LNCaP clone FGC (cell line): ENCODE measurements around the gene ARID3A.
"Not testable (repeated sequence)": the region's sequence is repeated elsewhere in the genome, so short reads cannot be mapped to it uniquely, and the experiment has no call there.

Experiments used
- DNase-seq: peaks from one replicate; pipeline ENCODE4 v3.0.0-alpha.2; 2011; ENCODE audit warnings: low read depth
- H3K4me3 ChIP-seq: 2 replicates; pipeline ENCODE4 v1.5.1; 2011; ENCODE audit warnings: mild to moderate bottlenecking, low read depth, low read length, control low read depth
- TF ChIP-seq, protein P1 (sequence below): IDR thresholded peaks from 2 replicates; pipeline ENCODE4 v1.5.1; 2012; ENCODE audit warnings: mild to moderate bottlenecking; ENCODE audit not compliant: control insufficient read depth, insufficient read depth; ENCODE audit errors: extremely low read depth

The ARID3A gene

DNA sequence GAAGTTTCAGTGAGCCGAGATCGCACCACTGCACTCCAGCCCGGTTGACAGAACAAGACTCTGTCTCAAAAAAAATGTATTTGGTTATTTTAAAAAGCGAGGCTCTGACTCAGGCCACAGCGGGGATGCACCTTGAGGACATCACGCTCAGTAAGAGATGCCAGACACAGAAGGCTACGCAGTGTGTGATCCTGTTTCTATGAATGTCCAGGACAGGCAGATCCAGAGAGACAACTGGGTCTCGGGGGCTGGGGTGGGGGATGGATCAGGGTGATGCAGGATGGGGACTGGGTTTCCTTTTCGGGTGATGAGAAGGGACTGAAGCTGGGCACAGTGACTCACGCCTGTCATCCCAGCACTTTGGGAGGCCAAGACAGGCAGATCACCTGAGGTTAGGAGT lies 38.2 kb upstream of the ARID3A start:
- DNase-seq: no peak
- H3K4me3 ChIP-seq: no peak overlapping the region
- TF ChIP-seq, protein P1, sequence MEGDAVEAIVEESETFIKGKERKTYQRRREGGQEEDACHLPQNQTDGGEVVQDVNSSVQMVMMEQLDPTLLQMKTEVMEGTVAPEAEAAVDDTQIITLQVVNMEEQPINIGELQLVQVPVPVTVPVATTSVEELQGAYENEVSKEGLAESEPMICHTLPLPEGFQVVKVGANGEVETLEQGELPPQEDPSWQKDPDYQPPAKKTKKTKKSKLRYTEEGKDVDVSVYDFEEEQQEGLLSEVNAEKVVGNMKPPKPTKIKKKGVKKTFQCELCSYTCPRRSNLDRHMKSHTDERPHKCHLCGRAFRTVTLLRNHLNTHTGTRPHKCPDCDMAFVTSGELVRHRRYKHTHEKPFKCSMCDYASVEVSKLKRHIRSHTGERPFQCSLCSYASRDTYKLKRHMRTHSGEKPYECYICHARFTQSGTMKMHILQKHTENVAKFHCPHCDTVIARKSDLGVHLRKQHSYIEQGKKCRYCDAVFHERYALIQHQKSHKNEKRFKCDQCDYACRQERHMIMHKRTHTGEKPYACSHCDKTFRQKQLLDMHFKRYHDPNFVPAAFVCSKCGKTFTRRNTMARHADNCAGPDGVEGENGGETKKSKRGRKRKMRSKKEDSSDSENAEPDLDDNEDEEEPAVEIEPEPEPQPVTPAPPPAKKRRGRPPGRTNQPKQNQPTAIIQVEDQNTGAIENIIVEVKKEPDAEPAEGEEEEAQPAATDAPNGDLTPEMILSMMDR: no peak

DNA sequence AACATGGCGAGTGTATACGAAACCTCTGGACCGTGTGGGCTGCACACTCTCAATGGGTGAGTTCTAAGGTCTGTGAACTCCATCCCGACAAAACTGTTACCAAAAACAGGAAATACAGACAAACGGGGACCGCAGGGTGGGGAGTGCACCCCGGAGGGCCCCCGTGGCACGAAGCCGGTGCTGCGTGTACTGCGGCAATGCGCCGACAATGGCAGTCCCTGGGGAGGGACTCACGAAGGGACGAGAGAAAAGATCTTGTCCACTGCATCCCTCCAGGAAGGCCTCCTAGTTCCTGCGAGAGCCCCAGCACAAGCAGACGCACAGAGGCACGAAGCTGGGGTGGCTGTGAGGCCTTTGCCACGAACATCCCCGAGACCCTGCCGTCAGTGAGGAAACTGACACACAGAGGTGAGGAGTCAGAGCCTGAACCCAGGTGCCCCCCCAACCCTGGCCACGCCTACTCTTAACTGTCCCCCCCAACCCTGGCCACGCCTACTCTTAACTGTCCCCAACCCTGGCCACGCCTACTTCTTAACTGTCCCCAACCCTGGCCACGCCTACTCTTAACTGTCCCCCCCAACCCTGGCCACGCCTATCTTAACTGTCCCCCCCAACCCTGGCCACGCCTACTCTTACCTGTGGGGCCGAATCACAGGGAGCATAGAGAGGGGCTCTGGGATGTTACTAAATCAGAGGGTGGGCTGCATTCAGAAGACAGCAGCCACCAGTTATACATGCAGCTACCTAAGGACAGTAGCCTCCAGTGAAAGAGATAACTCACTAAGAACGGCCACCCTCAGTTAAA lies 37.1 kb upstream of the ARID3A start:
- no peak for DNase-seq
- H3K4me3 ChIP-seq: no peak overlapping the region
- TF ChIP-seq, protein P1: no peak

DNA sequence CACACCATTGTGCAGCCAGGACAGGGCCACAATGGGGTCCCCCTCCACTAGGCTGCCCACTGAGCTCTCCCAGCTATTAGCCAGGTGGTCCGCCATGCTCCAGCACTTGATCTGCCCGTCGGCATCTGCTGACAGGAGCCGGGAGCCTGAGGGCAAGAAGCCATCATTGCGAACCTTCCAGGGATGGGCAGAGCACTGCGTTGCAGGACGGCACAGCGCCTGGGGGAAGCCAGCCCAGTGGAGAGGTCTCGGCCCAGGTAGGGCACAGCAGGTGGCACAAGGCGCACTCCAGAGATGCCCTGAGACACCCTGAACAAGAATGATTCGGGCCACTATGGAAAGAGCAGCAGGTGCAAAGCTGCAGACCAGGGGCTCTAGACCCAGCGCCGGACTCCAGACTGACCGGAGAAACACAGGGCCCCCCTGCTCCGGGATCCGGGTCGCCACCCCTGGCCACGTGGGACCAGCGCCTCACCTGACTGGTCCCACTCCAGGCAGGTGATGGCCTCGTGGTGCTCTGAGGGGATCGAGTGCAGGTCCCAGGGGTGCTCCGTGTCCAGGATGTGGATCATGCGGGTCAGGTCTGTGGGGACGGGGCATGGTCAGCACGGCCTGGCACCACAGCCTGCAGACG lies 36.1 kb upstream of the ARID3A start:
- DNase-seq: no peak
- TF ChIP-seq, protein P1: no peak

DNA sequence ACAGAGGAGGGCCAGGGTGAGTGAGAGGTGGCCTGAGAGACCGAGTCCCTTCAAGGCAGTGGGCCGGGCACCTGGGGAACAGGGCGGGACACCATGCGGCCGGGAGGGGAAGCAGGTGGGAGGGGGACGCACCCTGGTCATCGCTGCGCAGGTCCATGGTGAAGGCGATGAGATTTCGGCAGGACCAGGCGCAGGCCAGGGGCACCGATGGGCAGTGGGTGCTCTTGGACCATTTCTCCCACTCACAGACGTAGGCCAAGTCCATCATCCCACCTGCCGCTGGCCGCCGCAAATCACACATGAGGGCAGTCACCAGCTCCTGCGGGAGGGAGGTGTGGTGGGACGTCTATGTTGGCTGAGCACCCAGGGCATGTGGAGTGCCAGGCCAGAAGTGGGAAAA lies 35.0 kb upstream of the ARID3A start:
- H3K4me3 ChIP-seq: no peak overlapping the region
- TF ChIP-seq, protein P1: no peak
- DNase-seq: no peak

More for the DNA sequence above, 36.1 kb upstream of the ARID3A start:
- no peak overlapping the region for H3K4me3 ChIP-seq

DNA sequence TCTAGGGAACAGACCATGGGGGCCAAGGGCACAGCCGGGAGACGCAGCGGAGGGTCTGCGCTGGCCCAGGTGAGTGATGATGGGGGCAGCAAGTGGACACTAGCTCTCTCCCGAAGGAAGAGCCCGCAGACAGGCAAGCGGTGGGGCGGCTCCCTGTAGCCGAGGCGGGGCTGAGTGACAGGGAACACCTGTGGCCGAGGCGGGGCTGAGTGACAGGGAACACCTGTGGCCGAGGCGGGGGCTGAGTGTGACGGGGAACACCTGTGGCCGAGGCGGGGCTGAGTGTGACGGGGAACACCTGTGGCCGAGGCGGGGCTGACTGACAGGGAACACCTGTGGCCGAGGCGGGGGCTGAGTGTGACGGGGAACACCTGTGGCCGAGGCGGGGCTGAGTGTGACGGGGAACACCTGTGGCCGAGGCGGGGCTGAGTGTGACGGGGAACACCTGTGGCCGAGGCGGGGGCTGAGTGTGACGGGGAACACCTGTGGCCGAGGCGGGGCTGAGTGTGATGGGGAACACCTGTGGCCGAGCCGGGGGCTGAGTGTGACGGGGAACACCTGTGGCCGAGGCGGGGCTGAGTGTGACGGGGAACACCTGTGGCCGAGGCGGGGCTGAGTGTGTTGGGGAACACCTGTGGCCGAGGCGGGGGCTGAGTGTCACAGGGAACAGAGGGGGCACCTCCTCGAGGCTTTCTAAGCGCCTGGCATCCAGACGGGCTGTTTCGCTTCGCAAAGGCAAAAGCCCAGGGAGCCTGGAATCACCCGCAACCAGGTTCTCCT lies 34.2 kb upstream of the ARID3A start:
- peak overlapping the region; percentile 88 for H3K4me3 ChIP-seq
- not testable (repeated sequence) for DNase-seq

DNA sequence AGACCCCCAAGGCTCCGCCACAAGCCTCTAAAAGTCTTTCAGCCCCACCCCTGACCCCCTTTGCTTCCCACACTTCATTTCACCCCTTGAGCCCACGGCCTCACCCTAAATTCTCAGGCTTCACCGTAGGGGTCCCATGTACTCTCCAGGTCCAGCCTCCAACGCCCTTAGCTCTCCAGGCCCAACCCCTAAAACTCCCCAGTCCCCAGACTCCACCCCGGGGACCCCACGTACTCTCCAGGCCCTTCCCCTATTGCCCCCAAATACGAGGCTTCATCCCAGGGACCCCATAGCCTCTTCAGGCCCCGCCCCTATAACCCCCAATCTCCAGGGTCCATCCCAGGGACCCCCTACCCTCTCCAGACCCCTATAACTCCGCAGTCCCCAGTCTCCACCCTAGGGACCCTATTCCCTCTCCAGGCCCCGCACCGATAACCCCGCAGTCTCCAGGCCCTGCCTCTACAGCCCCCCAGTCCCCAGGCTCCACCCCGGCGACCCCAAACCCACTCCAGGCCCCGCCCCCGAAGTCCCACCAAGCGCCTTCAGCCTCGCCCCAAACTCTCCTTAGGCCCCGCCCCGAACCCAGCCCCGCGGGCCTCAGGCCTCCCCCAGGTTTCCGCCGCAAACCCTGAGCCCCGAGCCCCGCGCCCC lies 33.5 kb upstream of the ARID3A start:
- TF ChIP-seq, protein P1: no peak
- peak overlapping the region; percentile 88 for H3K4me3 ChIP-seq
- DNase-seq: no peak
